A673 (cell line): ENCODE data around the gene ABR.

Source experiments
- EZH2 ChIP-seq: fragments of 200-600 bp; sonication (generic); IDR thresholded peaks from 2 replicates; pipeline ENCODE4 v1.6.1; 2017; ENCODE audit warnings: borderline replicate concordance, low read depth, mild to moderate bottlenecking, mixed read lengths, antibody characterized with exemption, low read length; ENCODE audit not compliant: poor library complexity, severe bottlenecking
- TF ChIP-seq, protein P1 (sequence below): fragments of 300-800, 200-600 bp; sonication (generic); conservative IDR thresholded peaks from 2 replicates; pipeline ENCODE4 v1.5.1; 2017; ENCODE audit warnings: low read depth, mild to moderate bottlenecking, antibody characterized with exemption, low read length, moderate library complexity, mixed read lengths

- TF ChIP-seq, protein P1, sequence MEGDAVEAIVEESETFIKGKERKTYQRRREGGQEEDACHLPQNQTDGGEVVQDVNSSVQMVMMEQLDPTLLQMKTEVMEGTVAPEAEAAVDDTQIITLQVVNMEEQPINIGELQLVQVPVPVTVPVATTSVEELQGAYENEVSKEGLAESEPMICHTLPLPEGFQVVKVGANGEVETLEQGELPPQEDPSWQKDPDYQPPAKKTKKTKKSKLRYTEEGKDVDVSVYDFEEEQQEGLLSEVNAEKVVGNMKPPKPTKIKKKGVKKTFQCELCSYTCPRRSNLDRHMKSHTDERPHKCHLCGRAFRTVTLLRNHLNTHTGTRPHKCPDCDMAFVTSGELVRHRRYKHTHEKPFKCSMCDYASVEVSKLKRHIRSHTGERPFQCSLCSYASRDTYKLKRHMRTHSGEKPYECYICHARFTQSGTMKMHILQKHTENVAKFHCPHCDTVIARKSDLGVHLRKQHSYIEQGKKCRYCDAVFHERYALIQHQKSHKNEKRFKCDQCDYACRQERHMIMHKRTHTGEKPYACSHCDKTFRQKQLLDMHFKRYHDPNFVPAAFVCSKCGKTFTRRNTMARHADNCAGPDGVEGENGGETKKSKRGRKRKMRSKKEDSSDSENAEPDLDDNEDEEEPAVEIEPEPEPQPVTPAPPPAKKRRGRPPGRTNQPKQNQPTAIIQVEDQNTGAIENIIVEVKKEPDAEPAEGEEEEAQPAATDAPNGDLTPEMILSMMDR = no peak
- no peak for TF ChIP-seq EZH2
Measured at GRCh38 chr17:1208966-1209365, 29.2 kb upstream of the ABR start.
